GM20000 (cell line): ENCODE data around the gene EPHB2.

Source experiments
- DNase-seq: peaks from one replicate; pipeline ENCODE4 v3.0.0; 2012; ENCODE audit warnings: low spot score
- TF ChIP-seq, protein P1 (sequence below): IDR thresholded peaks from 2 replicates; pipeline ENCODE4 v1.5.1; 2012; ENCODE audit warnings: mild to moderate bottlenecking, control low read depth; ENCODE audit errors: extremely low read depth, missing control alignments

The EPHB2 gene

DNA sequence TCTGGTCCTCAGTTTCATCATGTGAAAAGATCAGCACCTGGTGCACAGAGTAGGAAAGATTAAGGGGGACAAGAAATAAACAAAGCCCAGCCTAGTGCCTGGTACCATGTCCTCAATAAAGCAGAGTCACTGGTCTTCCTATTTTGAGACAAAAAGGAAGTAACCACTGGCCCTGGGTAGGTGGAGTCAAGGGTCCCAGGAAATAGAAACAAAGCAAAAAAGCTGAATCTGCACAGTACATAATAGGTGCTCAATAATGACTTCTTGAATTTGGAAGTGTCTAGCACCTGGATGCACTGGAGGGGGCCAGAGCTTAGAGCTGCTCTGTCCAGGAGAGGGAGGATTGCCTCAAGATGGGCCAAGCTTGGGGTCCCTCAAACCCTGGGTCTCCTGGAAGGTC is 1.9 kb upstream of the EPHB2 start:
- no peak for DNase-seq
- TF ChIP-seq, protein P1, sequence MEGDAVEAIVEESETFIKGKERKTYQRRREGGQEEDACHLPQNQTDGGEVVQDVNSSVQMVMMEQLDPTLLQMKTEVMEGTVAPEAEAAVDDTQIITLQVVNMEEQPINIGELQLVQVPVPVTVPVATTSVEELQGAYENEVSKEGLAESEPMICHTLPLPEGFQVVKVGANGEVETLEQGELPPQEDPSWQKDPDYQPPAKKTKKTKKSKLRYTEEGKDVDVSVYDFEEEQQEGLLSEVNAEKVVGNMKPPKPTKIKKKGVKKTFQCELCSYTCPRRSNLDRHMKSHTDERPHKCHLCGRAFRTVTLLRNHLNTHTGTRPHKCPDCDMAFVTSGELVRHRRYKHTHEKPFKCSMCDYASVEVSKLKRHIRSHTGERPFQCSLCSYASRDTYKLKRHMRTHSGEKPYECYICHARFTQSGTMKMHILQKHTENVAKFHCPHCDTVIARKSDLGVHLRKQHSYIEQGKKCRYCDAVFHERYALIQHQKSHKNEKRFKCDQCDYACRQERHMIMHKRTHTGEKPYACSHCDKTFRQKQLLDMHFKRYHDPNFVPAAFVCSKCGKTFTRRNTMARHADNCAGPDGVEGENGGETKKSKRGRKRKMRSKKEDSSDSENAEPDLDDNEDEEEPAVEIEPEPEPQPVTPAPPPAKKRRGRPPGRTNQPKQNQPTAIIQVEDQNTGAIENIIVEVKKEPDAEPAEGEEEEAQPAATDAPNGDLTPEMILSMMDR = no peak

DNA sequence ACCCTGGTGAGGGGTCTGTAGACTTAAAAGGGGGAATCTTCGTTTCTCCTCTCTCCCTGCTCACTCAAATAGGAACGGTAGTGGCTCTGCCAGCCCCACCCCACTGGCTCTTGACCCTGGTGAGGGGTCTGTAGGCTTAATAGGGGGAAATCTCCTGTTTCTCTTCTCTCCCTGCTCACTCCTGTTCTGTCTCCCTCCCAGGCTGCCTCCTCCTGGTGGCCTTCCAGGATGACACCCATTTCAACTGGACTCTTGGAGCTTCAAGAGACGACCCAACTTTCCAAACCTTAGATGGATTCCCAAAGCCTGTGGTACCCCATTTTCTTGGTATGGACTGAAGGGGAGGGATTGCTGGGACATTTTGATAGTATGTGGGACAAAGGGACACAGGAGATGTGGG is 1.4 kb upstream of the EPHB2 start:
- TF ChIP-seq, protein P1 = no peak
- DNase-seq = no peak

DNA sequence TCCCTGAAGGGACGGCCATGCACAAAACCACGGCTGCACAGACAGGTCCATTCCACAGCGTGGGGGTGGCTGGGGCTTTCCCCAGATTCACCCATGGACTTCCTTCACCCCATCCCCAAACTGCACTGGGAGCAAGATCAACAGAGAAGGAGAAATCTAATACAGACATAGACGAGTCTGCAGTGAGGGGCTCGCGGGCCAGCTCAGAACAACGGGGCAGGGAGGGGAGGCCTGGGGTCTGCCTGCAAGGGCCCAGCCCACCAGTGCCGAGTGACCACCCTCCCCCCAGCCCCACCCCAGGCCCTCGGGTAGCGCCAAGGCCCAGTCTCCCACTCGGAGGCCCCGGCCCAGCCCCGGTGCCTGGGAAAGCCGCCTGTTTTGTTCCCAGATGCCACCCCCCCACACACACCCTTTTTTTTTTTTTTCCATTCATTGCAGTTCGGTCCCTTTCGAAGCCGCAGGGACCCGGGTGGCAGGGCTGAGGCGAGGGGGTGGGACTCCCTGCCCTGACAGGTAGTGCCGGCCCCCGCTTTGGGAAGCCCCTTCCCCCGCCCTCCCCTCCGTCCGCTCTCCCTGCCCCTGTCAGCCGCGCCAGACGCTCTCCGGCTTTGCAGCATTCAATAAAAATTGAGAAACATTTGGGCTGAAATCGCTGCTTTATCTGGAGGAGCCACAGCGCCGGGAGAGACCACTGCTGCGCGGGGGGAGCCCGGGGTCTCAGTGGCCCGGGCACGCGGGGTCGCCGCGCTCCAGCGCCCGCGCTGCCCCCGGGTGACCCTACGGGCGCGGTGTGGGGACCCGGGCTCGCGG is 543 bp upstream of the EPHB2 start:
- TF ChIP-seq, protein P1 = no peak
- DNase-seq = peak; percentile 50

DNA sequence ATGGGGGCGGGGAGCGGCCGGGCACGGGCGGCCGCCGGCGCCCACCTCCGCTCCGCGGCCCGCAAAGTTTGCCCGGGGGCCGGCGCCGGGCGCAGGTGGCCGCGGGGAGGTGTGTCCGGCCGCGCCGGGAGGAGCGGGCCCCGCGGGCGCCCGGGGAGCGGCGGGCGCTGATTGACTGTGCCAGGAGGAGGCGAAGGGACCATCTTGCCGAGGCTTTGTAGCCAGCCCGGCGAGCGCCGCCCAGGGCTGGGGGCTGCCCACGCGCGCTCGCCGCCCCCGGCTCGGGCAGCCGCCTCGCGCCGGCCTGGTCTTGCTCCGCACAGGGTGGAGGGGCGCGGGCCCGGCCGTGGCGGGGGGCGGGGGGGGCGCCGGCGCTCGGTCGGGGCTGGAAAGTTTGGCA is 432 bp downstream of the EPHB2 start:
- DNase-seq = peak; percentile 56
- TF ChIP-seq, protein P1 = no peak

DNA sequence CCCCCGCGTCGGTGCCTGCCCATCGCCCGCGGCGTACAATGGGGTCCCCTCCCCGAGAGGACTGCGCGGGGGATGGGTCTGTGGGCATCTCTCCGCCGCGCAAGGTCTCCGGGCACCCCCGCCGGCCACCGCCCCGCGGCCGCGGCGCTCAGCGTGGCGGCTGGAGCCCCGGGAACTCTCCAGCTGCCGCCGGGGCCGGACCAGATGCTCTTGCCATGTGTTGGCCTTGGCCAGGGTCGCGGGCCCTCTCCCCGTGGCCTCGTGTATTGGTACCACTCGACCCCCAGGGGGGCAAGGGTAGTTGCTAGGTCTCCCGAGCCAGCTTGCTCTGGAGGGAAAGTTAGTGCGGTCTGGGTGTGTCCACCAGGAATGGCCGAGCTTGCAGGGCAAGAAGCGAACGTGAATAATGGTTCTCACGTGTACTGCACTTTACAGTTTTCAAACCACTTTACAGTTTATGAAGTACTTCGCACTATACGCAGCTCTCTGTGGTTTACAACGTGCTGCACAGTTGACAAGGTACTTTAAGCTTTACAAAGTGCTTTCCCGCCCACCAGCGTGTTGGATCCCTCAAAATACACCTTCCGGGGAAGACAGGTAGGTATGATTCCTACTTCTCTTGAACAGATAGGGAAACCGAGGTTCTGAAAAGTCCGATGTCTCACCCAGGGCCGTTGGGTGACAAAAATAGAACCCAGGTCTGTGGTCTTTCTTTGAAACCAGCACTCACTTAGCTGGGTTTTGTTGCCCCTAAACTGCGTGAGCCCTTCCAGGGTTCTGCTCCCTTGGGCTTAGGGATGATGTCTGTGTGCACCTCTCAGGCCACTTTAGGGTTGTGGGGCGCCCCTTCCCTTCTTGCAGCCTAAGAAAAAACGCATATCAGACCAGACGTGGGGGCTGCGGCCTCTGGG is 1.2 kb downstream of the EPHB2 start:
- DNase-seq = peak; percentile 45
- TF ChIP-seq, protein P1 = no peak

DNA sequence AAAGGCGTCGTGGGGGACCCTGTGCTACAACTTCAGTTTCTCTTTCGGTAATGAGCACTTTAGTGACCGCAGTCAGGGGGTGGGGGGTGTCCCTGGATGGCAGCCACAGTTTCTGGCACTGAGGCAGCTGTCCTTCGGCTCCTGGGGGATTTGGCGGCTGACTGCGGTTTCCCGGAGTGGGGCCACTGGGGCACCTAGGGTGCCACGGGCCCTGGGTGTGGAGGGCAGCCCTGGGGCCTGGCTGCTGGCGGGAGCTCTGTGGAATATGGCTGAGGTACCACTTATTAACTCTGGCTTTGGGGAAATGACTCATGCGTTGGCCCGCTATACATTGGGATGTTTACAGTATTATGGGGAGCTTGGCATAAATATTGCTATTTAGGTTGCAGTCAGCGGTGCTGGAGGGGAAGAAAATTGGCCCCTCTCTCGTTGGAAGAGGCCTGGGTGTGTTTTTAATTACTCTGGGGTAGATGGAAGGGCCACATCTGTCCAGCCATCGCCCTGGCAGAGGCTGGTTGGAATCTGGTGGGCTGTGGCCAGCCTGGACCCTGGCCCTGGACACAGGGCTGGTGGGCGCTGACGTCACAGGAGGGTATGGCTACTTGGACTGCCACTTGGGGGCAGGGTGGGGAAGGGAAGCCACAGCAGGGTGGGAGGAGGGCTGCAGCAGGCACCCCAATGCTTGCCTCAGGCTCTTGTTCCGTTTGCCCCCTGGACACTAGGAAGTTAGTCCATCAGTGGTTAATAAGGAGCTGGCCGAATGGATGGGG is 2.0 kb downstream of the EPHB2 start:
- TF ChIP-seq, protein P1 = no peak
- peak; percentile 90 for DNase-seq
